ENCODE measurements around the gene TELO2.

The TELO2 gene

GRCh38 chr16:1455190-1456171 lies 37.7 kb upstream of the TELO2 start:
- no peak overlapping the region for H3K4me2 ChIP-seq (ENCODE audit: low read length)
- no peaks in the 10 kb centered on the region for H3K9me3 ChIP-seq (ENCODE audit: insufficient read depth, low read length)
- peaks cover 6% of the 10 kb centered on the region; the same call in 1 of the 2 replicates for H3K4me1 ChIP-seq (ENCODE audit: low read length)
- no peak overlapping the region for H3K9ac ChIP-seq (ENCODE audit: low read length)
- H3K27ac ChIP-seq (ENCODE audit: low read length) = no peak overlapping the region
- no peaks in the 10 kb centered on the region for H4K20me1 ChIP-seq (ENCODE audit: insufficient read depth, low read length)
- no peaks in the 10 kb centered on the region for H3K36me3 ChIP-seq (replicated peaks; ENCODE audit: low read depth, low read length)
- no peaks in the 10 kb centered on the region for H3K27me3 ChIP-seq (ENCODE audit: low read depth, low read length)
- H3K79me2 ChIP-seq (ENCODE audit: low read length) = no peaks in the 10 kb centered on the region
- TF ChIP-seq EZH2phosphoT487 (IDR thresholded peaks at IDR 0.05; ENCODE audit: low read depth) (no peak), CTCF (IDR thresholded peaks at IDR 0.05; ENCODE audit: low read depth, low read length) (no peak)
- no peak overlapping the region for H3K4me3 ChIP-seq (ENCODE audit: low read length)
- no peak overlapping the region for H2AFZ ChIP-seq (ENCODE audit: low read depth, low read length)

- H3K4me3 ChIP-seq (ENCODE audit: low read length) = no peak overlapping the region
- H3K4me2 ChIP-seq (ENCODE audit: low read length) = no peak overlapping the region
- no peaks in the 10 kb centered on the region for H4K20me1 ChIP-seq (ENCODE audit: insufficient read depth, low read length)
- no peak overlapping the region for H3K27ac ChIP-seq (ENCODE audit: low read length)
- no peaks in the 10 kb centered on the region for H3K9me3 ChIP-seq (ENCODE audit: insufficient read depth, low read length)
- no peak overlapping the region for H3K9ac ChIP-seq (ENCODE audit: low read length)
- H3K4me1 ChIP-seq (ENCODE audit: low read length) = peaks cover 6% of the 10 kb centered on the region; the same call in 1 of the 2 replicates
- no peaks in the 10 kb centered on the region for H3K36me3 ChIP-seq (replicated peaks; ENCODE audit: low read depth, low read length)
- no peaks in the 10 kb centered on the region for H3K79me2 ChIP-seq (ENCODE audit: low read length)
- H3K27me3 ChIP-seq (ENCODE audit: low read depth, low read length) = no peaks in the 10 kb centered on the region
- H2AFZ ChIP-seq (ENCODE audit: low read depth, low read length) = no peak overlapping the region
- TF ChIP-seq EZH2phosphoT487 (IDR thresholded peaks at IDR 0.05; ENCODE audit: low read depth) = no peak
- TF ChIP-seq CTCF (IDR thresholded peaks at IDR 0.05; ENCODE audit: low read depth, low read length) = no peak
Measured at GRCh38 chr16:1456951-1457350, 36.2 kb upstream of the TELO2 start.

- no peaks in the 10 kb centered on the region for H3K79me2 ChIP-seq (ENCODE audit: low read length)
- no peak overlapping the region for H3K9ac ChIP-seq (ENCODE audit: low read length)
- H3K36me3 ChIP-seq (replicated peaks; ENCODE audit: low read depth, low read length) = no peaks in the 10 kb centered on the region
- H3K4me3 ChIP-seq (ENCODE audit: low read length) = no peak overlapping the region
- no peak overlapping the region for H3K27ac ChIP-seq (ENCODE audit: low read length)
- no peaks in the 10 kb centered on the region for H4K20me1 ChIP-seq (ENCODE audit: insufficient read depth, low read length)
- TF ChIP-seq CTCF (IDR thresholded peaks at IDR 0.05; ENCODE audit: low read depth, low read length) (no peak), EZH2phosphoT487 (IDR thresholded peaks at IDR 0.05; ENCODE audit: low read depth) (no peak)
- H3K4me2 ChIP-seq (ENCODE audit: low read length) = no peak overlapping the region
- H3K27me3 ChIP-seq (ENCODE audit: low read depth, low read length) = no peaks in the 10 kb centered on the region
- no peaks in the 10 kb centered on the region for H3K9me3 ChIP-seq (ENCODE audit: insufficient read depth, low read length)
- H3K4me1 ChIP-seq (ENCODE audit: low read length) = peaks cover 6% of the 10 kb centered on the region; the same call in 1 of the 2 replicates
- no peak overlapping the region for H2AFZ ChIP-seq (ENCODE audit: low read depth, low read length)
Measured at GRCh38 chr16:1457489-1458245, 35.5 kb upstream of the TELO2 start.
